IPS-11a (cell line): Measurements from ENCODE around the gene NADSYN1.
A peak's percentile ranks its signal among the peaks of the same experiment; 100 is the strongest.
"Not testable (repeated sequence)": the region's sequence is repeated elsewhere in the genome, so short reads cannot be mapped to it uniquely, and the experiment has no call there.

Experiments
- H3K4me3 ChIP-seq: one replicate; pipeline ENCODE4 v1.5.1; 2013; ENCODE audit warnings: low read depth, low read length, control low read depth

The NADSYN1 gene

GRCh38 chr11:71453037-71453917 lies at the start of gene NADSYN1:
Gene NADSYN1 (plus strand): TSS chr11:71453203. CDS start chr11:71453297, 94 bp downstream.
- H3K4me3 ChIP-seq, result peak within 1 kb of the TSS; percentile 82

GRCh38 chr11:71404209-71404608 lies 48.8 kb upstream of the NADSYN1 start:
- H3K4me3 ChIP-seq, result no peak overlapping the region

- no peak overlapping the region for H3K4me3 ChIP-seq
These were observed 46.3 kb upstream of the NADSYN1 start for GRCh38 chr11:71406681-71407080.

GRCh38 chr11:71407356-71407755 lies 45.6 kb upstream of the NADSYN1 start:
- H3K4me3 ChIP-seq, result no peak overlapping the region

DNA sequence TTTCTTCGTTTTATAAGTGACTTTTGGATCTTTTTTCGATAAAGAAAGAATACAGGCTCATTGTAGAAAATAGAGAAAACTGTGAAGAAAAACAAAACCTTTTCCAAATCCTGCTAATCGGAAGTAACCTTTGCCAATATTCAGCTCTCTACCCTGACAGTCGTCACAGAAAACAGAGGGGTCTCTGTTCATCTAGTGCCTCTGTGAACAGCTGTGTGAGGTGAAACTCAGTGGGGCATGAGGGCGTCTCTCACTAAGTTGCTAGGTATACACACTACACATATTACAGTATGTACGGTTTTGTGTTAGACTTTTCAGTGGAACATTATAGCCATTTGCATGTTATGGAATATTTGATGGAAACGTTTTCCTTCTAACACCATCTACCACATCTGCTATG lies 44.2 kb upstream of the NADSYN1 start:
- no peak overlapping the region for H3K4me3 ChIP-seq

- H3K4me3 ChIP-seq, result no peak overlapping the region
These were observed 42.5 kb upstream of the NADSYN1 start for GRCh38 chr11:71410363-71410966.

DNA sequence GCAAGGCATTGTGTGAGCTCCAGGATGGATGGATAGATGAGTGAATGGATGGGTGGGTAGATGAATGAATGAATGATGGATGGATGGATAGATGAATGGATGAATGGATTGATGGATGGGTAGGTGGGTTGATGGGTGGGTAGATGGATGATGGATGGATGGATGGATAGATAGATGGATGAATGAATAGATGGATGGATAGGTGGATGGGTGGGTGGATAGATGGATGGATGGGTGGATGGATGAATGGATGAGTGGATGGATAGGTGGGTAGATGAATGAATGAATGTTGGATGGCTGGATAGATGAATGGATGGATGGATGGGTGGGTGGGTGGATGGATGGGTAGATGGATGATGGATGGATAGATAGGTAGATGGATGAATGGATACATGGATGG lies 38.4 kb upstream of the NADSYN1 start:
- no peak overlapping the region for H3K4me3 ChIP-seq

DNA sequence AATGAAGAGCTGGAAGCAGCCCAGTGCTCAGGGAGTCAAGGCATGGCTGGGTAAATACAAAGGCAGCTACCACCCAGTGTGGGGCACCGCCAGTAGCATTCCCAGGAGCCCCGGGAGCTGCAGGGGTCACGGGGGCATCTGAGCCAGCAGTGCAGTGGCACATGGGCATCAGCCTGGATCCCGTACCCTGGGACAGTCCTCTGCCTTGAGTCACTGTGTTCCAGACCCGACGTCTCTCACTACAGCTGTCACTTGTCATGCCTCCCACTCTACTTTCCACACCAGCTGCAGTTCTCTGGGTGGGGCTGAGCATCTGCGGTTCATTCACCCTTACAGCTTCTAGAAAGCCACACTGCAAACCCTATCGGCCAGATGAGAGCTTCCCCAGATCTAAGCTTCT lies 34.4 kb upstream of the NADSYN1 start:
- no peak overlapping the region for H3K4me3 ChIP-seq

GRCh38 chr11:71420455-71421241 lies 32.4 kb upstream of the NADSYN1 start:
- H3K4me3 ChIP-seq, result no peak overlapping the region

DNA sequence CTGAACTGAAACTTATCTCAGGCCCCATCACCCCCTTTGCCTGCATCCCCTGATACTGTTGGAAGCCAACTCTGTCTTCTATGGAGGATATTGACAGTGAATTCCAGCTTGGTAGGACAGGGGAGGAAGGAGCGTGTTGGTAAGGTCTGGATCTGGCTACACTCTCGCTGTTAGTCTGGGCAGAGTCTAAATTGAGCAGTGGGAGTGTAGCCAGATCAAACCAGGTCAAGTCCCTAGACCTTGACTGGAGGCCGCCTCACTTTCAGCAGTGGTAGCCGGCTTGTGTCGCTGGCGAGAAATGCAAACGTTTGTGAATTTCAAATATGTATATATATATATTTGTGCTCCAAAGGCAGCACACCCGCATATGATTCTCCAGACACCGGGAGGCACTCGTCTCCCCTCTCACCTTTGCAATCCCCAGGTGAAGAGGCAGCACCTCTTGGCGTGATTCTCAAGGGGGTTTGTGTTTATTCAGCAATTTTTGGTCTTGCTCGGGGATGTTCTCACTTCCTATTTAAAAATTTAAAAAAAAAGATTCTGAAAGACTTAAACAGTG lies 31.5 kb upstream of the NADSYN1 start:
- no peak overlapping the region for H3K4me3 ChIP-seq

GRCh38 chr11:71422318-71422717 lies 30.7 kb upstream of the NADSYN1 start:
- not testable (repeated sequence) for H3K4me3 ChIP-seq

GRCh38 chr11:71423181-71423790 lies 29.7 kb upstream of the NADSYN1 start:
- no peak overlapping the region for H3K4me3 ChIP-seq

GRCh38 chr11:71425409-71425808 lies 27.6 kb upstream of the NADSYN1 start:
- H3K4me3 ChIP-seq, result no peak overlapping the region

GRCh38 chr11:71425860-71426259 lies 27.1 kb upstream of the NADSYN1 start:
- no peak overlapping the region for H3K4me3 ChIP-seq

GRCh38 chr11:71426413-71426812 lies 26.6 kb upstream of the NADSYN1 start:
- H3K4me3 ChIP-seq, result no peak overlapping the region

GRCh38 chr11:71428861-71429435 lies 24.1 kb upstream of the NADSYN1 start:
- no peak overlapping the region for H3K4me3 ChIP-seq

DNA sequence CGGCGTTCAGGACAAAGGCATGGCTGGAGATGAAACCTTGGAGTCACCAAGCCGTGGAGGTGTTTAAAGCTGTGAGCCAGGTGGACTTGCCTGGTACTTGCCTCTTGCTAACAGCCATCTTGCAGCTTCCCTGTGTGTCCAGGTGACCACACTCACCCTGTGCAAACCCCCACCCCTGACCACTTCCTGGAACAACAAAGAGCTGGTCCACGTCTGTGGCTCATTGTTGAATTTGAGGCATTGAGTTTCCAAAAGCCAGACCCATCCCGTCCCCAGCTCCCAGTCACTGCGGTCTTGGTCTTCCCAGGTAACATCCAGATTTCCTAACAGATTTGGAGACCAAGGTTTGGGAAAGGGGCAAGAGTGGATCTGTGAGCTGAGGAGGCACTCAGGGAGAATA lies 23.3 kb upstream of the NADSYN1 start:
- no peak overlapping the region for H3K4me3 ChIP-seq

GRCh38 chr11:71430166-71430565 lies 22.8 kb upstream of the NADSYN1 start:
- no peak overlapping the region for H3K4me3 ChIP-seq

- no peak overlapping the region for H3K4me3 ChIP-seq
These were observed 21.7 kb upstream of the NADSYN1 start for GRCh38 chr11:71431271-71431670.
